22Rv1 (cell line): ENCODE measurements around the gene AFF2.

Source experiments
- H3K27ac ChIP-seq: fragments of 450-650 bp; 2 replicates; pipeline ENCODE4 v1.5.1; 2017
- ZFX ChIP-seq: fragments of 450-650 bp; IDR thresholded peaks from 2 replicates; pipeline ENCODE4 v1.6.1; 2017; ENCODE audit warnings: antibody characterized with exemption, borderline replicate concordance
- TF ChIP-seq, protein P1 (sequence below): fragments of 450-650 bp; IDR thresholded peaks from 2 replicates; pipeline ENCODE4 v1.5.1; 2017; ENCODE audit warnings: mild to moderate bottlenecking

AFF2 gene

GRCh38 chrX:149010853-149011224, 510.4 kb downstream of the AFF2 start:
- H3K27ac ChIP-seq, result no peak overlapping the region
- TF ChIP-seq, protein P1, sequence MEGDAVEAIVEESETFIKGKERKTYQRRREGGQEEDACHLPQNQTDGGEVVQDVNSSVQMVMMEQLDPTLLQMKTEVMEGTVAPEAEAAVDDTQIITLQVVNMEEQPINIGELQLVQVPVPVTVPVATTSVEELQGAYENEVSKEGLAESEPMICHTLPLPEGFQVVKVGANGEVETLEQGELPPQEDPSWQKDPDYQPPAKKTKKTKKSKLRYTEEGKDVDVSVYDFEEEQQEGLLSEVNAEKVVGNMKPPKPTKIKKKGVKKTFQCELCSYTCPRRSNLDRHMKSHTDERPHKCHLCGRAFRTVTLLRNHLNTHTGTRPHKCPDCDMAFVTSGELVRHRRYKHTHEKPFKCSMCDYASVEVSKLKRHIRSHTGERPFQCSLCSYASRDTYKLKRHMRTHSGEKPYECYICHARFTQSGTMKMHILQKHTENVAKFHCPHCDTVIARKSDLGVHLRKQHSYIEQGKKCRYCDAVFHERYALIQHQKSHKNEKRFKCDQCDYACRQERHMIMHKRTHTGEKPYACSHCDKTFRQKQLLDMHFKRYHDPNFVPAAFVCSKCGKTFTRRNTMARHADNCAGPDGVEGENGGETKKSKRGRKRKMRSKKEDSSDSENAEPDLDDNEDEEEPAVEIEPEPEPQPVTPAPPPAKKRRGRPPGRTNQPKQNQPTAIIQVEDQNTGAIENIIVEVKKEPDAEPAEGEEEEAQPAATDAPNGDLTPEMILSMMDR, result no peak
- no peak for TF ChIP-seq ZFX

DNA sequence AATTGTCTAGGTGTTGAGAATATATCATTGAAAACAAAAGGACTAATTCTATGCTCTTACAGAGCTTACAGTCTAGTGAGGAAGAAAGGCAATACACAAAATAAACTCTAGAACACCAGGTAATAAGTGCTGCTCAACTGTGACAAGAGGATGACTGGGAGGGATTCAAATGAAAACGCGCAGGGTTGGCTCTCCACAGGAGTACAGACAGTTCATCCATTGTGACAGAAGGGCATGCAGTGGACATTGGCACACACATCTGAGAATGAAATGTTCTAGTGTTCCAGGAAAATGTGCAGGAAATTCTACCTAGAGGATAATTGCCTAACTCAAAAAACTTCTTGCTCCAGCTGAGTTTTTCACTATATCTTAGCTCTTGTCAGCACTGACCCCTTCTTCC, 512.7 kb downstream of the AFF2 start:
- TF ChIP-seq, protein P1, result no peak
- TF ChIP-seq ZFX, result no peak
- H3K27ac ChIP-seq, result no peak overlapping the region

GRCh38 chrX:149021159-149021558, 520.7 kb downstream of the AFF2 start:
- no peak for TF ChIP-seq ZFX
- TF ChIP-seq, protein P1, result no peak
- no peak overlapping the region for H3K27ac ChIP-seq

GRCh38 chrX:149022485-149022884, 522.1 kb downstream of the AFF2 start:
- TF ChIP-seq, protein P1, result no peak
- no peak for TF ChIP-seq ZFX
- no peak overlapping the region for H3K27ac ChIP-seq

DNA sequence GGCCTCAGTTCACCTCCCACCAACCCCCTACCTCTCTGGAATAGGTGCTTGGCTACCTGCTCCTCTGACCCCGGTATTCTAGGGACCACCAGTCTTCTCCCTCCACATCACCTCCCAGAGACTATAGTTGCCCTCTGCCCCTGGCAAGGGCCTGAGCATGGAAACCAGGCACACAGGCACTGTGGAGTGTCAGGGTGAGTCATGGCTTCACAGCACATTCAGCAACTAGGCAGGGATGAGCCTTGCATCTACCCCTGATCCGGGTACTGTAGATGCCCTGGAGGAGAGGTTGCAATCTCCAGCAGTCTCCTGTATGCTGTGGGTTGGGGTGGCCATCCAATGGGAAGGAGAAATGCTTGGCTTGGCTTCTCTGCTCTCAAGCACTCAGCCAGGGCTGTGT, 532.0 kb downstream of the AFF2 start:
- TF ChIP-seq, protein P1, result no peak
- no peak for TF ChIP-seq ZFX
- H3K27ac ChIP-seq, result no peak overlapping the region

- no peak overlapping the region for H3K27ac ChIP-seq
- TF ChIP-seq, protein P1, result no peak
- TF ChIP-seq ZFX, result no peak
Observed at GRCh38 chrX:149036086-149036485, 535.7 kb downstream of the AFF2 start.

DNA sequence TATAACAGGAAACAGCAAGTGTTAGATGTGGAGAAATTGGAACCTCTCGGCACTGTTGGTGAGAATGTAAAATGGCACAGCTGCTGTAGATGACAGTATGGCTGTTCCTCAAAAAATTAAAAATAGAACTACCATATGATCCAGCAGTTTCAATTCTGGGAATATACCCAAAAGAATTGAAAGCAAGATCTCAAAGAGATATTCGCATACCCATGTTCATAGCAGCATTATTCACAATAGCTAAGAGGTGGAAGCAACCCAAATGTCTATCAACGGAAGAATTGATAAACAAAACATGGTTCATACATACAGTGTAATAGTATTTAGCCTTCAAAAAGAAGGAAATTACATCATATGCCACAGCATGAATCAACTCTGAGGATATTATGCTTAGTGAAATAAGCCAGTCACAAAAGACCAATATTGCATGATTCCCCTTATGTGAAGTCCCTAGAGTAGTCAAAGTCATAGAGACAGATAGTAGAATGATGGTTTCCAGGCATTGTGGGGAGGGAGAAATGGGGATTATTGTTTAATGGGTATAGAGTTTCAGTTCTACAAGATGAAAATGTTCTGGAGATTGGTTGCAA, 537.0 kb downstream of the AFF2 start:
- no peak overlapping the region for H3K27ac ChIP-seq
- TF ChIP-seq, protein P1, result no peak
